A673 (cell line): ENCODE data around the gene MRPL47. TPM values are rescaled to one million over a fixed set of nuclear protein-coding genes. Genes with fewer than 3 reads are reported as not detected.

Experiments
- BruUV-seq: library from RNA; stranded (reverse); fragments of 400-500 nt; replicated peaks from 2 replicates; lab custom pipeline; 2021; lab: Mats Ljungman, UMichigan
- CTCF ChIA-PET: fragments of 300-600 bp; sonication (Branson Sonifier 250); formaldehyde crosslinking; loops from one replicate; lab custom pipeline; 2022; ENCODE audit warnings: antibody characterized with exemption; lab: Charles Lee
- POLR2A ChIA-PET: fragments of 300-600 bp; sonication (Branson Sonifier 250); formaldehyde crosslinking; loops from one replicate; lab custom pipeline; 2022; ENCODE audit warnings: antibody characterized with exemption; ENCODE audit not compliant: low non-redundant PET; lab: Charles Lee
- DNase-seq: peaks from one replicate; pipeline ENCODE4 v3.0.0-alpha.2; 2015; ENCODE audit warnings: low spot score
- H3K27ac ChIP-seq: fragments of 200-600 bp; sonication (generic); 2 replicates; pipeline ENCODE4 v1.5.1; 2016; ENCODE audit warnings: mixed run types, low read depth, mild to moderate bottlenecking, mixed read lengths, antibody characterized with exemption, low read length; ENCODE audit not compliant: poor library complexity, severe bottlenecking
- H3K27me3 ChIP-seq: fragments of 200-600 bp; sonication (generic); replicated peaks from 2 replicates; pipeline ENCODE4 v1.6.1; 2017; ENCODE audit warnings: mixed run types, low read depth, mild to moderate bottlenecking, mixed read lengths, antibody characterized with exemption, low read length; ENCODE audit not compliant: insufficient read depth, poor library complexity
- H3K36me3 ChIP-seq: fragments of 200-600 bp; sonication (generic); 2 replicates; pipeline ENCODE4 v1.6.1; 2016; ENCODE audit warnings: mixed run types, mild to moderate bottlenecking, mixed read lengths, antibody characterized with exemption, low read length; ENCODE audit not compliant: insufficient read depth, poor library complexity, severe bottlenecking
- H3K4me1 ChIP-seq: fragments of 200-600 bp; sonication (generic); 2 replicates; pipeline ENCODE4 v1.6.1; 2017; ENCODE audit warnings: mixed run types, mild to moderate bottlenecking, mixed read lengths, antibody characterized with exemption, low read length; ENCODE audit not compliant: insufficient read depth, poor library complexity, severe bottlenecking
- H3K4me3 ChIP-seq: fragments of 200-600 bp; sonication (generic); 2 replicates; pipeline ENCODE4 v1.5.1; 2016; ENCODE audit warnings: low read depth, mixed run types, mild to moderate bottlenecking, mixed read lengths, low read length; ENCODE audit not compliant: poor library complexity, severe bottlenecking
- H3K9me3 ChIP-seq: fragments of 200-600 bp; sonication (generic); 2 replicates; pipeline ENCODE4 v1.6.1; 2016; ENCODE audit warnings: mixed run types, low read depth, mild to moderate bottlenecking, mixed read lengths, antibody characterized with exemption, low read length; ENCODE audit not compliant: poor library complexity, severe bottlenecking
- EZH2 ChIP-seq: fragments of 200-600 bp; sonication (generic); IDR thresholded peaks from 2 replicates; pipeline ENCODE4 v1.6.1; 2017; ENCODE audit warnings: borderline replicate concordance, low read depth, mild to moderate bottlenecking, mixed read lengths, antibody characterized with exemption, low read length; ENCODE audit not compliant: poor library complexity, severe bottlenecking
- intact Hi-C: fragments of 100-400 bp; cut with micrococcal nuclease; formaldehyde crosslinking; loops from one replicate; pipeline ENCODE4 v1.10.0; 2022; ENCODE audit not compliant: unreplicated experiment
- total RNA-seq: library from RNA; stranded (reverse); gene quantifications from 2 replicates; pipeline ENCODE4 v1.2.3, GENCODE V29; 2021
- TF ChIP-seq, protein P1 (sequence below): fragments of 300-800, 200-600 bp; sonication (generic); conservative IDR thresholded peaks from 2 replicates; pipeline ENCODE4 v1.5.1; 2017; ENCODE audit warnings: low read depth, mild to moderate bottlenecking, antibody characterized with exemption, low read length, moderate library complexity, mixed read lengths

Gene MRPL47
- total RNA-seq, 1 experiment from 2014 or later, result 84.6 TPM

DNA sequence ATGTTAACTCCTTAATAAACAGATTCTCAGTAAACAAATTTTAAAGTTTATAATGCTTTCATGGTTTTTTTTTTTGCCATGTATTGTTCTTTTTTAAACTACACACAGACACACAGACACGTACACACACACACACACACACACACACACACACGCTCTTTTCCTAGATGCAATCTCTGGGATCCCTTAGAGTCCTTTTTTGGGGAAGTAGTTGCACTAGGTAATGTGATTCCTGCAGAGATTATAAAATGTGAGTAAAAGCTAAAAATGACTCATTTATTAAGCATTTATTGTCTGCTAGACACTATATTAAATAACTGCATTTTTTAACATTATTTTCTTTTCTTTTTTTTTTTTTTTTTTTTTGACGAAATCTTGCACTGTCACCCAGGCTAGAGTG, 20.0 kb upstream of the MRPL47 start:
- H3K36me3 ChIP-seq, result peaks cover 35% of the 10 kb centered on the region
- no peak for DNase-seq
- ChIA-PET CTCF (no interaction called here), POLR2A (no interaction called here)
- TF ChIP-seq, protein P1, sequence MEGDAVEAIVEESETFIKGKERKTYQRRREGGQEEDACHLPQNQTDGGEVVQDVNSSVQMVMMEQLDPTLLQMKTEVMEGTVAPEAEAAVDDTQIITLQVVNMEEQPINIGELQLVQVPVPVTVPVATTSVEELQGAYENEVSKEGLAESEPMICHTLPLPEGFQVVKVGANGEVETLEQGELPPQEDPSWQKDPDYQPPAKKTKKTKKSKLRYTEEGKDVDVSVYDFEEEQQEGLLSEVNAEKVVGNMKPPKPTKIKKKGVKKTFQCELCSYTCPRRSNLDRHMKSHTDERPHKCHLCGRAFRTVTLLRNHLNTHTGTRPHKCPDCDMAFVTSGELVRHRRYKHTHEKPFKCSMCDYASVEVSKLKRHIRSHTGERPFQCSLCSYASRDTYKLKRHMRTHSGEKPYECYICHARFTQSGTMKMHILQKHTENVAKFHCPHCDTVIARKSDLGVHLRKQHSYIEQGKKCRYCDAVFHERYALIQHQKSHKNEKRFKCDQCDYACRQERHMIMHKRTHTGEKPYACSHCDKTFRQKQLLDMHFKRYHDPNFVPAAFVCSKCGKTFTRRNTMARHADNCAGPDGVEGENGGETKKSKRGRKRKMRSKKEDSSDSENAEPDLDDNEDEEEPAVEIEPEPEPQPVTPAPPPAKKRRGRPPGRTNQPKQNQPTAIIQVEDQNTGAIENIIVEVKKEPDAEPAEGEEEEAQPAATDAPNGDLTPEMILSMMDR, result no peak
- TF ChIP-seq EZH2, result no peak
- no peaks in the 10 kb centered on the region for H3K9me3 ChIP-seq
- H3K27ac ChIP-seq, result no peak overlapping the region
- intact Hi-C loops, result no loop called here
- no TSS peak for BruUV-seq
- H3K4me1 ChIP-seq, result no peaks in the 10 kb centered on the region
- H3K27me3 ChIP-seq, result no peaks in the 10 kb centered on the region
- H3K4me3 ChIP-seq, result no peak overlapping the region

DNA sequence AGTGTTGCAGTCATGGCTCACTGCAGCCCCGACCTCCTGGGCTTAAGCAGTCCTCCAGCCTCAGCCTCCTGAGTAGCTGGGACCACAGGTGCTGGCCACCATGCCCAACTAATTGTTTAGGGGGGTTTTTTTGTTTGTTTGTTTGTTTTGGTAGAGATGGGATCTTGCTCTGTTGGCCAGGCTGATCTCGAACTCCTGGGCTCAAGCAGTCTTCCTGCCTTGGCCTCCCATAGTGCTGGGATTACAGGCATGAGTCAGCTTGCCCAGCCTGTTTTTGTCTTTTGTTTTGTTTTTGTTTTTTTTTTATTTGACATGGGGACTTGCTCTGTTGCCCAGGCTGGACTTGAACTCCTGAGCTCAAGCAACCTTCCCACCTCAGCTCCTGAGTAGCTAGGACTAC, 17.6 kb upstream of the MRPL47 start:
- Histone ChIP-seq H3K27me3 (no peaks in the 10 kb centered on the region), H3K27ac (no peak overlapping the region)
- intact Hi-C loops, result no loop called here

DNA sequence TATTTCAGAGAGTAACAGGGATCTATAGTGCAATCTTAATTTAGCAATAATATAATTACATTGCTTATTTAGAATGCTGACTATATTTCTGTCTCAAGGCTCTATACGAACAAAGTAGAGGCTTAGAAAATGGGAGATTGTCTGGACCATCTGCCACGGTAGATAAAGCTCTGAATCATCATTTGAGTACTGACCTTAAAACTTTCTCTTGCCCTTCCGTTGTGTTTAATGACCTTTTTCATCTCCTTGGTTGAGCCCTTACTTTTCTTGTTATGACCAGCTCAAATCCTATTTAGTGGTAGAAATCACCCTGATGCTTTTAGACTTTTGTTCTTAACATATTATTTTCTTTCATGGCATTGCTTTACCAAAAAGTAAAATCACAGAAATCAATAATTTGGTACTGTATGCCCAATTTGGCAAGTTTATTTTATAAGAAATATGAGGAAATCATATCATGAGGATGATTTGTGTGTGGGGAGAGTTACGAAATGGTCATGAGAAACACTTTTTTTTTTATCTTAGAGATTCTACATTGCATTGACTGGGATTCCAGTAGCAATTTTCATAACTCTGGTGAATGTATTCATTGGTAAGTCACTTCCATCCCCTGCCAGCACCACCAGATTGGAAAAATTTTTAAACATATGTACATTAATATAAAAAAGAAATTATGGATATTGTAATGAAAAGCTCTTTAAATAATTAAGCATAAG, 11.2 kb upstream of the MRPL47 start:
- H3K4me3 ChIP-seq, result no peak overlapping the region
- CTCF ChIA-PET, result no interaction called here
- H3K4me1 ChIP-seq, result no peaks in the 10 kb centered on the region
- no peak overlapping the region for H3K27ac ChIP-seq
- H3K9me3 ChIP-seq, result no peaks in the 10 kb centered on the region
- intact Hi-C loops, result no loop called here
- peaks cover 14% of the 10 kb centered on the region for H3K36me3 ChIP-seq
- H3K27me3 ChIP-seq, result no peaks in the 10 kb centered on the region
- BruUV-seq, result no TSS peak
- POLR2A ChIA-PET, result no interaction called here
- no peak for DNase-seq
- TF ChIP-seq EZH2, result no peak
- TF ChIP-seq, protein P1, result no peak

More for the DNA sequence above, 17.6 kb upstream of the MRPL47 start:
- no peak for DNase-seq
- ChIA-PET CTCF (no interaction called here), POLR2A (no interaction called here)
- Histone ChIP-seq H3K4me3 (no peak overlapping the region), H3K9me3 (no peaks in the 10 kb centered on the region), H3K36me3 (peaks cover 46% of the 10 kb centered on the region), H3K4me1 (no peaks in the 10 kb centered on the region)
- no TSS peak for BruUV-seq
- TF ChIP-seq, protein P1, result no peak
- no peak for TF ChIP-seq EZH2
